KMS-11 (cell line): Measurements from ENCODE around the gene ENO1.
A peak's percentile ranks its signal among the peaks of the same experiment; 100 is the strongest.

Experiments used
- H2AFZ ChIP-seq: fragments of 200-600 bp; sonication (generic); 2 replicates; pipeline ENCODE4 v1.6.1; 2016; ENCODE audit warnings: antibody characterized with exemption, mixed run types, low read depth
- H3K27ac ChIP-seq: fragments of 200-600 bp; sonication (generic); 2 replicates; pipeline ENCODE4 v1.6.1; 2016; ENCODE audit warnings: mild to moderate bottlenecking, mixed run types
- H3K27me3 ChIP-seq: fragments of 200-600 bp; sonication (generic); 2 replicates; pipeline ENCODE4 v1.6.1; 2017; ENCODE audit warnings: mild to moderate bottlenecking, low read depth, mixed run types, moderate library complexity; ENCODE audit not compliant: insufficient read depth
- H3K36me3 ChIP-seq: fragments of 200-600 bp; sonication (generic); 2 replicates; pipeline ENCODE4 v1.6.1; 2017; ENCODE audit warnings: mild to moderate bottlenecking, mixed run types; ENCODE audit not compliant: insufficient read depth
- H3K4me1 ChIP-seq: fragments of 200-600 bp; sonication (generic); 2 replicates; pipeline ENCODE4 v1.6.1; 2016; ENCODE audit warnings: mild to moderate bottlenecking, low read depth, mixed run types; ENCODE audit not compliant: poor library complexity, severe bottlenecking
- H3K4me2 ChIP-seq: fragments of 200-600 bp; sonication (generic); 2 replicates; pipeline ENCODE4 v1.7.0; 2016; ENCODE audit warnings: mild to moderate bottlenecking, mixed run types
- H3K4me3 ChIP-seq: fragments of 200-600 bp; sonication (generic); IDR thresholded peaks from 2 replicates; pipeline ENCODE4 v1.6.1; 2017; ENCODE audit warnings: low read depth, low read length, mixed read lengths; ENCODE audit not compliant: insufficient read depth
- H3K79me2 ChIP-seq: fragments of 200-600 bp; sonication (generic); 2 replicates; pipeline ENCODE4 v1.6.1; 2016; ENCODE audit warnings: low read depth, mixed run types; ENCODE audit not compliant: insufficient read depth
- H3K9ac ChIP-seq: fragments of 200-600 bp; sonication (generic); 2 replicates; pipeline ENCODE4 v1.6.1; 2016; ENCODE audit warnings: mild to moderate bottlenecking, mixed run types
- H4K20me1 ChIP-seq: fragments of 200-600 bp; sonication (generic); 2 replicates; pipeline ENCODE4 v1.6.1; 2016; ENCODE audit warnings: mild to moderate bottlenecking, mixed run types; ENCODE audit not compliant: insufficient read depth
- CTCF ChIP-seq: fragments of 200-600 bp; sonication (generic); conservative IDR thresholded peaks from 2 replicates; pipeline ENCODE4 v1.6.1; 2017; ENCODE audit warnings: low read depth, mild to moderate bottlenecking, antibody characterized with exemption, low read length, moderate library complexity, mixed read lengths

Gene ENO1

GRCh38 chr1:8876087-8876486, 2.4 kb downstream of the ENO1 start:
- peaks cover 75% of the 10 kb centered on the region for H3K79me2 ChIP-seq
- H3K27me3 ChIP-seq: no peaks in the 10 kb centered on the region
- no peak overlapping the region for H2AFZ ChIP-seq
- H3K27ac ChIP-seq: peak overlapping the region; percentile 11; the same call in 1 of the 2 replicates
- no peak overlapping the region; the same call in 1 of the 2 replicates for H3K9ac ChIP-seq
- peaks cover 54% of the 10 kb centered on the region; the same call in 1 of the 2 replicates for H3K36me3 ChIP-seq
- no peak for TF ChIP-seq CTCF
- H3K4me1 ChIP-seq: peaks cover 61% of the 10 kb centered on the region
- H4K20me1 ChIP-seq: peaks cover 57% of the 10 kb centered on the region
- peak overlapping the region; percentile 63 for H3K4me2 ChIP-seq
- no peak overlapping the region for H3K4me3 ChIP-seq

GRCh38 chr1:8875216-8875861, 3.1 kb downstream of the ENO1 start:
- Histone ChIP-seq H3K4me2 (peak overlapping the region; percentile 63), H3K9ac (no peak overlapping the region), H3K27me3 (no peaks in the 10 kb centered on the region), H3K4me1 (peaks cover 57% of the 10 kb centered on the region), H2AFZ (no peak overlapping the region), H4K20me1 (peaks cover 61% of the 10 kb centered on the region), H3K4me3 (no peak overlapping the region), H3K27ac (peak overlapping the region; percentile 11; the same call in 1 of the 2 replicates), H3K79me2 (peaks cover 83% of the 10 kb centered on the region), H3K36me3 (peaks cover 61% of the 10 kb centered on the region; the same call in 1 of the 2 replicates)
- no peak for TF ChIP-seq CTCF

- no peak for TF ChIP-seq CTCF
- no peak overlapping the region for H2AFZ ChIP-seq
- peaks cover 61% of the 10 kb centered on the region; the same call in 1 of the 2 replicates for H3K36me3 ChIP-seq
- H3K27ac ChIP-seq: peak overlapping the region; percentile 27; the same call in 1 of the 2 replicates
- H3K27me3 ChIP-seq: no peaks in the 10 kb centered on the region
- no peak overlapping the region for H3K4me3 ChIP-seq
- peaks cover 91% of the 10 kb centered on the region for H3K79me2 ChIP-seq
- H4K20me1 ChIP-seq: peaks cover 65% of the 10 kb centered on the region
- H3K9ac ChIP-seq: no peak overlapping the region
- peaks cover 49% of the 10 kb centered on the region for H3K4me1 ChIP-seq
- H3K4me2 ChIP-seq: peak overlapping the region; percentile 63
Observed at GRCh38 chr1:8874230-8875201, 4.0 kb downstream of the ENO1 start.

- H3K9ac ChIP-seq: no peak overlapping the region
- no peak overlapping the region for H3K4me3 ChIP-seq
- H2AFZ ChIP-seq: no peak overlapping the region
- H3K4me1 ChIP-seq: peaks cover 46% of the 10 kb centered on the region
- peak overlapping the region; percentile 63; the same call in 1 of the 2 replicates for H3K4me2 ChIP-seq
- peak overlapping the region; percentile 27; the same call in 1 of the 2 replicates for H3K27ac ChIP-seq
- peaks cover 64% of the 10 kb centered on the region; the same call in 1 of the 2 replicates for H3K36me3 ChIP-seq
- no peaks in the 10 kb centered on the region for H3K27me3 ChIP-seq
- H4K20me1 ChIP-seq: peaks cover 65% of the 10 kb centered on the region
- no peak for TF ChIP-seq CTCF
- peaks cover 99% of the 10 kb centered on the region for H3K79me2 ChIP-seq
Observed at GRCh38 chr1:8873506-8874229, 4.8 kb downstream of the ENO1 start.
